ENCODE results near the gene POLR2J3.
"Not testable (repeated sequence)": the region's sequence is repeated elsewhere in the genome, so short reads cannot be mapped to it uniquely, and the experiment has no call there.

Gene POLR2J3
- long read RNA-seq, donor 1, full-length matches to known transcripts = 9 of 9 reads
- long read RNA-seq, donor 1, partial matches to known transcripts = 0 of 9 reads
- long read RNA-seq, donor 1, other reads (novel, unspliced or antisense) = 0 of 9 reads
- long read RNA-seq, donor 2 = 0 reads
- long read RNA-seq, donor 3, full-length matches to known transcripts = 3 of 3 reads
- long read RNA-seq, donor 3, partial matches to known transcripts = 0 of 3 reads
- long read RNA-seq, donor 3, other reads (novel, unspliced or antisense) = 0 of 3 reads
- long read RNA-seq, donor 4, full-length matches to known transcripts = 21 of 21 reads
- long read RNA-seq, donor 4, partial matches to known transcripts = 0 of 21 reads
- long read RNA-seq, donor 4, other reads (novel, unspliced or antisense) = 0 of 21 reads
- long read RNA-seq, donor 5, full-length matches to known transcripts = 8 of 8 reads
- long read RNA-seq, donor 5, partial matches to known transcripts = 0 of 8 reads
- long read RNA-seq, donor 5, other reads (novel, unspliced or antisense) = 0 of 8 reads
- long read RNA-seq, donor 6, full-length matches to known transcripts = 6 of 6 reads
- long read RNA-seq, donor 6, partial matches to known transcripts = 0 of 6 reads
- long read RNA-seq, donor 6, other reads (novel, unspliced or antisense) = 0 of 6 reads
- long read RNA-seq, donor 7, full-length matches to known transcripts = 19 of 19 reads
- long read RNA-seq, donor 7, partial matches to known transcripts = 0 of 19 reads
- long read RNA-seq, donor 7, other reads (novel, unspliced or antisense) = 0 of 19 reads
- long read RNA-seq, donor 8, partial matches to known transcripts = 0 of 6 reads
- long read RNA-seq, donor 8, other reads (novel, unspliced or antisense) = 0 of 6 reads

- peak; percentile 89 for DNase-seq
Measured at GRCh38 chr7:102572261-102573239, at the start of gene POLR2J3. TSS of gene POLR2J3 (minus strand) at chr7:102572583. CDS start at chr7:102572521, 62 bp downstream.

- not testable (repeated sequence) for DNase-seq
Measured at GRCh38 chr7:102618122-102618521, 45.7 kb upstream of the POLR2J3 start.

GRCh38 chr7:102616507-102617125, 44.2 kb upstream of the POLR2J3 start, which contains the start of gene RASA4:
TSS of gene RASA4 (minus strand) at chr7:102616756. CDS start at chr7:102616689, 67 bp downstream.
- not testable (repeated sequence) for DNase-seq

DNA sequence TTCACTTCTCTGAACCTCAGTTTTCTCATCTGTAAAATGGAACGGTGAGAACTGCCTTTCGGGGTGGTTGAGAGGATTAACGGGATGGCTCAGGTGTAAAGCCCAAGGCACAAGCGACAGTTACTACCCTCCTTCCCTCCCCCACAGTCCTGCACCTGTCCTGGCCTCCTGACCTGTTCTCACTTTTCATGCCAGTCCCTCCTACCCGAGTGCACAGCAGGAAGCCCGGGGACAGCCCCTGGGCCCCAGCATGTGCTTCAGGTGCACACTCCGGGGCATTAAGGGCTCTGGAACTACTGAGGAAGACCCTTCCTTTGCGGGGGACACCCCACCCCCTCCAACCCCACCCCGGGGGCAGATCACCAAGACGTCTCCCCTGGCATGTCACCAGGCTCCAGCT, 43.5 kb upstream of the POLR2J3 start:
- not testable (repeated sequence) for DNase-seq

DNA sequence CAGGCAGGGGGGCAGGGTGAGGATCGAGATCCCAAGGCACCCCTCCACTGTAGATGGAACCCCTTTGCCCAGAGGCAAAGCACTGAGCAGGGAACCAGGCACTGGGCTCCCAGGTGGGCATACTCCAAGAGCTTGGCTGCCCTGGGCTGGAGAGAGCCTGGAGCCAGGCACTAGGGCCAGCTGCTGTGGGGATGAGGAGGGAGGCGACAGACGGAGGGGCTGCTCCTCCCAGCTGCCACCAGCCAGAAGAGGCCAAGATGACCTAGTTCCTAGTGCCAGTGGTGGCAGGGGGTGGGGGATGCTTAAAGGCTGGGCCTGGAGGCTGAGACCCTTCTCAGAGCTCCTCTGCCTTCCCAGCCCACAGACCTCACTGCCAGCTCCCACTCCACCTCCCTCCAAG, 42.5 kb upstream of the POLR2J3 start:
- not testable (repeated sequence) for DNase-seq

DNA sequence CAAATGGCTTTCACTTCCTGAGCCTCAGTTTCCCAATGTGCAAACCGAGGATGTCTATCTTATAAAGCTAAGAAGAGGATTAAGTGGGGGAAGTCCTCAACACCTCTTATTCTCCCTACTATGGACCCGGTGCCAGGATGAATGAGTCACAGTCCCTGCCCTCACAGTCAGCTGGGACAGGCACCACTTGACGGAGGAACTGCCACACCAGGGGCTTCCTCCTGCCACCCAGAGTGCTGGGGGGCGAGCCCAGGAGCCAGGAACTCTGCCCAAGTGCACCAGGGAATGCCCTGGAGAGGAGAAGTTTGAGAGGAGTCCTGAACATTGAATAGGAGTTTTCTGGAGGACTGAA, 41.9 kb upstream of the POLR2J3 start:
- DNase-seq = not testable (repeated sequence)

DNA sequence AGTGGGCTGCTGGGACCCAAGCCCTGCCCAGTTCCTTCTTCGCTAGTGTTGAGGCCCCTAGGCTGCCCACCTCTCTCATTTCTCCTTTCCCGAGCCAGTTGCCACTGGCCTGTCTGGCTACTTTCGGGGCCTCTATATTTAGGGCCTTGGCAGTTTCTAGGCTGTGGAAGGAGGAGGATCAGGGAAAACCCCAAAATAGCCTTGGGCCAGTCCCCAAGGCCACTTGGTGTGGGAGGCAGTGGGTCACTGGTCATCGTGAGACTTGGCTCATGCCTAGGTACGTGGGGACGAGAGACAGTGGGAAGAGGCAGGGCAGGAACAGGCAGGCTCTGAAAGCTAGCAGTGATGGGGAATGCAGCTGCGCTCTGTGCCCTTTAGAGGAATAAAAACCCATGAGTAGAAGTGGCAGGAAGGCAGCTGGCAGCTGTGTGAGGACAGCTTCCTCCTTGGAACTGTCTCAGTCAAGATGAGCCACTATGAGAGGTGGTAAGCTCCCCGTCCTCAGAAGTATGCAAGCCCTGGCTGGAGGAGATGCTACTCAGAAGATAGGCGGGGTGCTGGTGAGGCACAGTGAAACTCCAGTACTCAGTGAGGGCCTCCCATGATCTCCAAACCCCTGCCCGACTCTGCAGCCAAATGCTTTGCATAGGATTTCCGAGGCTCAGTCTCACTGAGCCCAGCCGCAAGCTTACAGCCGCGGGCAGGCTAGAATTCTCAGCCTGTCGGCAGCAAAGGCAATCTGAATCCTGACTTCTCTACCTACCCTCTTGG, 41.4 kb upstream of the POLR2J3 start:
- DNase-seq = not testable (repeated sequence)

DNA sequence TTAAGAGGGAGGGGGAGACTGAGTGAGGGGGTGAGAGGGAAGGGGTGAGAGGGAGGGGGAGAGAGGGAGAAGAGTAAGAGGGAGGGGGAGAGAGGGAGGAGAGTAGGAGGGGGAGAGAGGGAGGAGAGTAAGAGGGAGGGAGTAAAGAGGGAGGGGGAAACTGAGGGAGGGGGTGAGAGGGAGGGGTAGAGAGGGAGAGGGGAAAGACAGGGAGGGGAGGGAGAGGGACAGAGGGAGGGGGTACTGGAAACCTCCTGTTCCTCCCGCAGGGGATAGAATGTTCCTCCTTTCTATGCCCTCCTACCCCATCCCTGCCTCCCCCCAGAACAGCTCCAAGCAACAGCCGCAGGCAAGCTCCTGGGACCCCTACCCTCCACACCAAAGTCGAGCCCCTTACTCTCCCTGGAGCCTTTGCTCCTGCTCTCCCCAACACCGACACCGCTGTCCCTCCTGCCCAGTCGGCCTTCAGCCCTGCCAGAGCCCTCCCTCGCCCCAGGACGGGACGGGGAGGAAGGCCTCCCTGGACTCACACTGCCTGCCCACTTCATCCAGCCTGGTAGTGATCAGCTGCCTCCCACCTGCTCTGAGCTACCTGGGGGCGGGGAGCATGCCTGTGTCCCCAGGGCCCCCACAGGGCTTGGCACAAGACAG, 39.4 kb upstream of the POLR2J3 start:
- DNase-seq = peak; percentile 41

GRCh38 chr7:102611013-102611674, 38.8 kb upstream of the POLR2J3 start:
- not testable (repeated sequence) for DNase-seq

- not testable (repeated sequence) for DNase-seq
Measured at GRCh38 chr7:102610441-102610840, 38.1 kb upstream of the POLR2J3 start.

DNA sequence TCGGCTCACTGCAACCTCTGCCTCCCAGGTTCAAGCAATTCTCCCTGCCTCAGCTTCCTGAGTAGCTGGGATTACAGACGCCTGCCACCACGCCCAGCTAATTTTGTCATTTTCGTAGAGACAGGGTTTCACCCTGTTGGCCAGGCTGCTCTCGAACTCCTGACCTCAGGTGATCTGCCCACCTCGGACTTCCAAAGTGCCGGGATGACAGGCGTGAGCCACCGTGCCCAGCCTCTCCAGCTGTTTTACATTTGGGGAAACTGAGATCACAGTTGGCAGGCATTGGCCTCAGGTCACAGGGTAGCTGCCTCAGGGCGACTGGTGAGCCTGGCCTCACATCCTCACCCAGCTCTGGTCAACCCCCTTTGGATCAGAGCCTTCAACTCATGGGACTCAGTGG, 37.4 kb upstream of the POLR2J3 start:
- not testable (repeated sequence) for DNase-seq

DNA sequence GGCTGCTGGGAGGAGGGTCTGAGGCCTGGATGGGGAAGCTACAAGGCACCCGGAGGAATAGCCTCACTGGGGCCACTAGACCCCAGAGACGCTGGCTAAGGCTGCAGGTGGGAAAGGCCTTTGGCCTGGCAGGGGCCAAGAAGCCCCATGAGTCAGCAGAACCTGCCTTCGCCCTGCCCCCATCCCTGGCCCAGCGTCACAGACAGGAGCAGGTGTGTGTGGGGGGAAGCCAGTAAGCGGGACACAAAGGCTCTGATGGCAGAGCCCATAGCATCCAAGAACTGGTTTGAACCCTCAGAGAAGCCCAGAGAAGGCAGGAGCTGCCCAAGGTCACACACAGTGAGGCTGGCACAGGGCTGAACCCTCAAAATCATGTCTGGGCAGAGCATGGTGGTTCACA, 34.5 kb upstream of the POLR2J3 start:
- not testable (repeated sequence) for DNase-seq

DNA sequence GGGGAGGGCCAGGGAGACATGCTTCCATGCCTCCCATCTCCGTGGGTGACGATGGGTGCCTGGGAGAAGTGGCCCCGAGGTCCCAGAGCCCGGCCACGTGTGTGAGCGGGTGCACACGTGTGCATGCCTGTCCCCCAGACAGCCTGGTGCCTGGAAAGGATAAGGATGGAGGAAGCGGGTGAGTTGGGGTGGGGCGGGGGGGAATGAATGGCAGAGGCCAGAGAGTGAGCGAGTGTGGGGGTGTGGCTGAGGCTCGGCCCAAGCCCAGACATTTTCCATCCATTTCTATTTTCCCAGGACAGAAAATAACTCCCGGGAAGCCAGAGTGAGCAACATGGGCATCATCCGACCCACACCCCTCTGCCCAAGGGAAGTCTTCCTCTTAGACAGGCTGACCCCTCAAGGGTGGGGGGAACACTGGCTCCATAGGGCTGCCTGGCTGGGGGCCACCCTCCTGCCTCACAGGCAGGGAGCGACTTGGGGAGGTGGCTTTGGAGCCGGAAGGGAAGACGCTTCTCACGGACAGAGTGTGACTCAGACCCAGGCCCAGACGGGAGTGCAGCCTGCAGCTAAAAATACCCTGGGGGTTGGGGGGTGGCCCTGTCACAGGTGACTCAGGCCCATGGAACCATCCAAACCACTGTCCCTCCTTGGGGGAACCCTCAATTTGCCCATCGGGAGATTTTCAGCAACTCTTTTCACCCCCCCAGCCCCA, 32.2 kb upstream of the POLR2J3 start:
- not testable (repeated sequence) for DNase-seq

DNA sequence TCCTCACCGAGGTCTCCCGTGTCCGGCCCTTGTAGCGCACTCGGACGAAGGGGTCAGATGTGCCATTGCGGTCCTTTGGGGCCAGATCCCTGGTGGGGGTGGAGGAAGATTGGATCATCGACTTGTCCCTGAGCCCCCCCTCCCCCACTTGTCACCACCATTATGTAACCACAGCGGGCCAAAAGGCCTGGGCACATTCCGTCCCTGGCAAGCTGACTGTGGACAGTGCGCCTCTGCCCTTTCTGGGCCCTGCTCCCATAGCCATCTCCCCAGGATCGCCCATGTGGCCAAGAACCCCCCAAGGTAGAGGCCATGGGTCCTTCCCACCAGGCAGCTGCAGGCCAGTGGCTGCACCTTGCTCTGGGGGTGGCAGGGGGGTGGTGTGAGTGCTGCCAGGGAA, 29.9 kb upstream of the POLR2J3 start:
- not testable (repeated sequence) for DNase-seq

GRCh38 chr7:102599699-102600098, 27.3 kb upstream of the POLR2J3 start:
- not testable (repeated sequence) for DNase-seq

DNA sequence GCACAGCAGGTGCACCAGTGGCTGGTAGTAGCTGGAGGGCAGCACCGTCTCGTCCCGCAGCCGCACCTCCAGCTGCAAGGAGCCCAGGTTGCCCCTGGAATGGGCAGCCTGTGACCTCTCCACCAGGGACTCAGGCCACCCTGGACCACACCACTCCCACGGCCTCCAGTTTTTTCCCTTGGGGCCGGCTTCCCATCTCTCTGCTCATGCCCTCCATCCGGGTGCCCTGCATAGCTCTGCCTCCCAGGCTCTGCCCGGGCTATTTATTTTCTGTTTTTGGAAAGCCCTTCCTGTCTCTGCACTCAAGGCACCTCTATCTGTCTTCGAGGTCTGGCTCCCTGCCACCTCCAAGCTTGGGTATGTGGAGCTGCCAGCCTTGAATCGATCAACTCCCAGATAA, 23.7 kb upstream of the POLR2J3 start:
- DNase-seq = not testable (repeated sequence)

DNA sequence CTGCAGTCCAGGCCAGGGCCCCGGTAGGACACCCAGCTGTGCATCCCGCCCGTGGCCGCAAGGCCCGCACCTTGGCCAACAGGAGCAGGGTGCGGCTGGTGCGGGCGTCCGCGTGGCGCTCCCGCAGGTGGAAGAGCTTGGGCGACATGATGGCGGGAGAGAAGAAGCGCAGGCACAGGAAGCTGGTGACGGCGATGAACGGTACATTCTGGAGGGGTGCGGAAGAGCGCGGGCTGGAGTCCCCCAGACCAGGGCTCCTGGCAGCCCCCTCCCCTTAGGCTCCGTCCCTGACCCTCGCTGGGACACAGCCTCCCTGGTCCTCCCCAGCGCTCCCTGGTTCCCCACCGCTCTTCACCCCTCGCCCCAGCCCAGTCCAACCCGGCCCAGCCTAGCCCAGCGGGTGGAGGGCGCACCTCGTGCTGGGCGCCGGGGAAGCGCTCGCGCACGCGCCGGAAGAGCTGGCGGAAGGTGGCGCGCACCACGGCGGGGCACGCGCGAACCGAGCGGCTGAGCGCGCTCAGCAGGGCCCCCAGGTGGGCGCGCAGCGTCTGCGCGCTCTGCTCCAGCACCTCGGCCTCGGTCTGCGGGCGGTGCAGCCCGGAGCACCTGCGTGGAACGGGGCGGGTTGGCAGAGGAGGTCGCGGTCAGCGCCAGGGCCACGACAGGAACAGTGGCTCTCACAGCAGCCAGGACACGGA, 21.4 kb upstream of the POLR2J3 start:
- DNase-seq = not testable (repeated sequence)

DNA sequence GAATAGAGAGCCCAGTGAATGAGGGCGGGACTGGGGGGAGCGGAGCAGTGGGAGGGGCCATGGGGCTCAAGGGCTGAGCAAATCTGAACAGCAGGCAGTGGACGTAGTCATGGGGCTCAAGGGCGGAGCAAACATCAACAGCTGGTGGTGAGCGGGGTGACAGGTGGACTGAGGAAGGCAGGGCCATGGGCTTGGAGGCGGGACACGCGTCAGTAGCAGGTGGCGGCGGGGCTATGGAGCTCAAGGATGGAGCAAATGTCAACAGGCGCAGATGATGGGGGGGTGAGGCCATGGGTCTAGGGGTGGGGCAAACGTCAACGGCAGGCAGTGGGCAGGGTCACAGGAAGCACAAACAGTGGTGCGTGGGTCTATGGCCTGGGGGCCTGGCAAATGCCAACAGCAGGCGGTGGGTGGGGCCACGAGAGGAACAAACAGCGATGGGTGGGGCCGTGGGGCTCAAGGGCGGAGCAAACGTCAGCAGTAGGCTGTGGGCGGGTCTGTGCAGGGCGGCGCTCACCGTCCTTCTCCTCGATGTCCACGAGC, 20.2 kb upstream of the POLR2J3 start:
- not testable (repeated sequence) for DNase-seq
